Measurements from ENCODE around the gene TNFAIP8L1. TPM values are rescaled to one million over a fixed set of nuclear protein-coding genes. Genes with fewer than 3 reads are reported as not detected.

The TNFAIP8L1 gene
- polyA plus RNA-seq, 2 donors: 4.2 to 4.7 TPM

DNA sequence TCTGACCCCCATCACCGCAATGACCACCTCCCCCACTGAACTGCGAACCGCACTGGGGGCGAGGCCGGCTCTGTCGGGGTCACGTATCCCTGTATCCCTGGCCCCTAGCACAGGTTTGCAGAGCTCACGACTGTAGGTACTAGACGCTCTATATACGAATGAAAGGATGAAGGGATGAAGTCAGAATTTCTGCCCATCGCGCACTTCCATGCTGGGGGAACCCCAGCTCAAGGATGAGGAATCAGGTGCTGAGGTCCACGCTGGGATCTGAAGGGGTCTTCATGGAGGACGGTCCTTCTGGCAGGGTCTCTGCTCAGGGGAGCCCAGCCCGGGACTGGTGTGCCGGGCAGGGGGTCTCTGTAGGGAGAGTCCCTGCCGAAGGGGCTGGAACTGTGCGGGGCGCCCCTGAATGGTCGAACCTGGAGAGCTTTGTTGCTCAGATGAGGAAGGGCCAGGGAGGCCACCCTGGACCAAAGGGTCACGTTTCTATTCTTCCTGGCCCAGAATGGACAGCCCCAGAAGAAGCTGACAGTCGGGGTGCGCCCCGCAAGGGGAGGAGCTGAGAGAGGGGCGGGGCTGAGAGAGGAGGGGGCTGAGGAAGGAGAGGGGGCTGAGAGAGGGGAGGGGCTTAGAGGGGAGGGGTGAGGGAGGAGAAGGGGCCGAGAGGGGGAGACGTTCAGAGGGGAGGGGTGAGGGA is 41.9 kb upstream of the TNFAIP8L1 start:
- 9 to 10% methylated on average over 27 of the region's 27 CpGs for WGBS, 2 donors
- Histone ChIP-seq H3K27me3 (ENCODE audit: control insufficient read depth in 1 of 2, insufficient read depth in 2 of 2, low read length in 2 of 2) (peaks cover 0 to 3% of the 10 kb centered on the region in 2 donors), H3K9me3 (ENCODE audit: control insufficient read depth in 2 of 2, insufficient read depth in 1 of 2, low read depth in 1 of 2, low read length in 1 of 2) (no peaks in the 10 kb centered on the region), H3K27ac (ENCODE audit: low read depth in 2 of 2, low read length in 1 of 2) (no peak overlapping the region), H3K4me3 (ENCODE audit: low read depth in 1 of 2, low read length in 2 of 2) (no peak overlapping the region), H3K36me3 (ENCODE audit: control insufficient read depth in 2 of 2, insufficient read depth in 2 of 2, low read length in 1 of 2) (no peaks in the 10 kb centered on the region), H3K4me1 (ENCODE audit: control insufficient read depth in 2 of 2, insufficient read depth in 2 of 2, low read length in 1 of 2) (peaks cover 0 to 7% of the 10 kb centered on the region in 2 donors)

DNA sequence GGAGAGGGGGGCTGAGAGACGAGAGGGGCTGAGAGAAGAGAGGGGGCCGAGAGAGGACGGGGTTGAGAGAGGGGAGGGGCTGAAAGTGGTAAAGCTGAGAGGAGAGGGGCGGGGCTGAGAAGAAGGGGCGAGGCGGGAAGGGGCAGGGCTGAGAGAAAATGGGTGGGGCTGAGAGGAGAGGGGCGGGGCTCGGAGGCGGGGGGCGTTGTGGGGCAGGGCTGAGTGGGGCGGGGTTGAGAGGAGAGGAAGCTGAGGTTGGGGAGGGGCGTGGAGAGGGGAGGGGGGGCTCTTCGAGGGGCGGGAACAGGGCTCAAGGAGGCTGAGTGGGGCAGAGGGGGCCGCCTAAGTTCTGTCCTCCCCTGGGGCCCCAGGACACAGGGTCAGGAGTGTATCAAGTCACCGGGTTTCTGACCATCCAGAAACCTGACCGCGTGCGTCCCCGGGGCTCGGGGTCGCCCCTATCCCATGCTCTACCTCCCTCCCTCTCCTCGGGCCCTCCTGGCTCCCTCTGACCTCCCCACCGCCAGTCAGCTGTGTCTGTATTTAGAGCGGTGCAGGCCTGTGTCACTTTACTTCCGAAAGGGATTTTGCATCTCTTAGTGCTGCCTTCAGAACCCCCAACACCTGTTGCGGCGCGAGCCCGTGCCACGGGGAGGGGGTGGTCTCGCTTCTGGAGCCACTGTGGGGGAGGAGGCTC is 41.2 kb upstream of the TNFAIP8L1 start:
- 1 to 2% methylated on average over 17 to 32 of the region's 32 CpGs for WGBS, 2 donors
- Histone ChIP-seq H3K36me3 (ENCODE audit: control insufficient read depth in 2 of 2, insufficient read depth in 2 of 2, low read length in 1 of 2) (no peaks in the 10 kb centered on the region), H3K4me1 (ENCODE audit: control insufficient read depth in 2 of 2, insufficient read depth in 2 of 2, low read length in 1 of 2) (peaks cover 0 to 7% of the 10 kb centered on the region in 2 donors), H3K4me3 (ENCODE audit: low read depth in 1 of 2, low read length in 2 of 2) (no peak overlapping the region), H3K27me3 (ENCODE audit: control insufficient read depth in 1 of 2, insufficient read depth in 2 of 2, low read length in 2 of 2) (peaks cover 0 to 3% of the 10 kb centered on the region in 2 donors), H3K27ac (ENCODE audit: low read depth in 2 of 2, low read length in 1 of 2) (no peak overlapping the region), H3K9me3 (ENCODE audit: control insufficient read depth in 2 of 2, insufficient read depth in 1 of 2, low read depth in 1 of 2, low read length in 1 of 2) (no peaks in the 10 kb centered on the region)

DNA sequence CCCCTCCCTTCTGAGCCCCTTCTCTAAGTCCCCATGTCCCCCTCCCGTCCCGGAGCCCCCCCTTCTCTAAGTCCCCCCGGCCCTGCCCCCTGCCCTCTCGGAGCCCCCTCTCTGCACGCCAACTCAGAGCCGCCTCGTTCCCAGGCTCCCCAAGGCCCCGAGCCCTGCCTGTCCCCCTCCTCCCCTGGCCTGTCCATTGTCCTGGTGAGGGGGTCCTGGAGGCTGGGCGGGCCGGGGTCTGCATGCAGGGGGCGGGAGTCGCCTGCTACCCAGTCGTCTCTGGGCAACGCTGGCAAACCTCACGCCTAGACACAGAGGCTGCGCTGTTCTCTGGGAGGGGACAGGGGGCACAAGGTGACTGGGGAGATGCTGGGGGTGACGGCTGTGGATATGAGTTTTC is 40.6 kb upstream of the TNFAIP8L1 start:
- H3K4me1 ChIP-seq (ENCODE audit: control insufficient read depth in 2 of 2, insufficient read depth in 2 of 2, low read length in 1 of 2): peaks cover 0 to 7% of the 10 kb centered on the region in 2 donors
- no peak overlapping the region for H3K4me3 ChIP-seq (ENCODE audit: low read depth in 1 of 2, low read length in 2 of 2)
- no peak overlapping the region for H3K27ac ChIP-seq (ENCODE audit: low read depth in 2 of 2, low read length in 1 of 2)
- H3K36me3 ChIP-seq (ENCODE audit: control insufficient read depth in 2 of 2, insufficient read depth in 2 of 2, low read length in 1 of 2): no peaks in the 10 kb centered on the region
- H3K9me3 ChIP-seq (ENCODE audit: control insufficient read depth in 2 of 2, insufficient read depth in 1 of 2, low read depth in 1 of 2, low read length in 1 of 2): no peaks in the 10 kb centered on the region
- peaks cover 0 to 3% of the 10 kb centered on the region in 2 donors for H3K27me3 ChIP-seq (ENCODE audit: control insufficient read depth in 1 of 2, insufficient read depth in 2 of 2, low read length in 2 of 2)
- 6 to 7% methylated on average over 17 of the region's 17 CpGs for WGBS, 2 donors

GRCh38 chr19:4600082-4600481 is 39.2 kb upstream of the TNFAIP8L1 start:
- H3K36me3 ChIP-seq (ENCODE audit: control insufficient read depth in 2 of 2, insufficient read depth in 2 of 2, low read length in 1 of 2): no peaks in the 10 kb centered on the region
- H3K4me1 ChIP-seq (ENCODE audit: control insufficient read depth in 2 of 2, insufficient read depth in 2 of 2, low read length in 1 of 2): peaks cover 0 to 7% of the 10 kb centered on the region in 2 donors
- peaks cover 0 to 3% of the 10 kb centered on the region in 2 donors for H3K27me3 ChIP-seq (ENCODE audit: control insufficient read depth in 1 of 2, insufficient read depth in 2 of 2, low read length in 2 of 2)
- H3K9me3 ChIP-seq (ENCODE audit: control insufficient read depth in 2 of 2, insufficient read depth in 1 of 2, low read depth in 1 of 2, low read length in 1 of 2): no peaks in the 10 kb centered on the region
- WGBS, 2 donors: 85 to 92% methylated on average over 10 of the region's 10 CpGs
- H3K27ac ChIP-seq (ENCODE audit: low read depth in 2 of 2, low read length in 1 of 2): no peak overlapping the region
- H3K4me3 ChIP-seq (ENCODE audit: low read depth in 1 of 2, low read length in 2 of 2): no peak overlapping the region

DNA sequence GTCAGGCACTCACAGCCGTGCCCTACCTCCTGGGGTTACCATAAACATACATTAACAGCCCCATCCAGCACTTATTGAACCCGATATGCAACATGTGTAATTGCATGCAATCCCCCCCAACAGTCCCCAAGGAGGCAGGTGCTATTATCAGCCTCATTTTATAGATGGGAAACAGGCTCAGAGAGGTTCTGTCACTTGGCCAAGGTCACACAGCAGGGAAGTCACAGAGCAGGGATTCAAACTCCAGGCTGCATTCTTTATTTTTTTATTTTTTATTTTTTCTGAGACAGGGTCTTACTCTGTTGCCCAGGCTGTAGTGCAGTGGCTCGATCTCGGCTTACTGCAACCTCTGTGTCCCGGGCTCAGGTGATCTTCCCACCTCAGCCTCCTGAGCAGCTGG is 38.4 kb upstream of the TNFAIP8L1 start:
- H3K9me3 ChIP-seq (ENCODE audit: control insufficient read depth in 2 of 2, insufficient read depth in 1 of 2, low read depth in 1 of 2, low read length in 1 of 2): no peaks in the 10 kb centered on the region
- 73 to 74% methylated on average over 5 of the region's 5 CpGs for WGBS, 2 donors
- H3K36me3 ChIP-seq (ENCODE audit: control insufficient read depth in 2 of 2, insufficient read depth in 2 of 2, low read length in 1 of 2): no peaks in the 10 kb centered on the region
- peaks cover 0 to 7% of the 10 kb centered on the region in 2 donors for H3K4me1 ChIP-seq (ENCODE audit: control insufficient read depth in 2 of 2, insufficient read depth in 2 of 2, low read length in 1 of 2)
- no peak overlapping the region for H3K27ac ChIP-seq (ENCODE audit: low read depth in 2 of 2, low read length in 1 of 2)
- H3K27me3 ChIP-seq (ENCODE audit: control insufficient read depth in 1 of 2, insufficient read depth in 2 of 2, low read length in 2 of 2): peaks cover 0 to 3% of the 10 kb centered on the region in 2 donors
- no peak overlapping the region for H3K4me3 ChIP-seq (ENCODE audit: low read depth in 1 of 2, low read length in 2 of 2)

DNA sequence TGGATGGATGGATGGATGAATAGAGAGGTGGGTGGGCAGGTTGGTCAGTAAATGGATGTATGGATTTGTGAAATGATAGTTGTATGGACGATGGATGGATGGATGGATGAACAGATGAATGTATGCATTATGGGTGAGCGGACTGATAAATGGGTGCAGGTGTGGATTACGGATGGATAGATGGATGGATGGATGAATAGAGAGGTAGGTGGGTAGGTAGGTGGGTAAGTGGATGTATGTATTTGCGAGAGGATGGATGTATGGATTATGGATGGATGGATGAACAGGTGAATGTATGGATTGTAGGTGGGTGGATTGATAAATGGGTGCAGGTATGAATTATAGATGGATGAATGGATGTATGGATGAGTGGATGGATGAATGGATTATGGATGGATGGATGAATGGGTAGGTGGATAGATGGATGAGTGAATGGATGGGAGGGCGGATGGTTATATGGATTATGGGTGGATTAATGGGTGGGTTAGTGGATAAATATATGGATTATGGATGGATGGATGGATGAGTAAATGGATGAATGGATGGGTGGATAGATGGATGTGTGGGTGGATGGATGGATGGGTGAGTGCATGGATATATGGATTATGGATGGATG is 37.0 kb upstream of the TNFAIP8L1 start:
- Histone ChIP-seq H3K27me3 (ENCODE audit: control insufficient read depth in 1 of 2, insufficient read depth in 2 of 2, low read length in 2 of 2) (peaks cover 0 to 3% of the 10 kb centered on the region in 2 donors), H3K9me3 (ENCODE audit: control insufficient read depth in 2 of 2, insufficient read depth in 1 of 2, low read depth in 1 of 2, low read length in 1 of 2) (no peaks in the 10 kb centered on the region), H3K27ac (ENCODE audit: low read depth in 2 of 2, low read length in 1 of 2) (no peak overlapping the region), H3K4me1 (ENCODE audit: control insufficient read depth in 2 of 2, insufficient read depth in 2 of 2, low read length in 1 of 2) (peaks cover 0 to 5% of the 10 kb centered on the region in 2 donors), H3K36me3 (ENCODE audit: control insufficient read depth in 2 of 2, insufficient read depth in 2 of 2, low read length in 1 of 2) (no peaks in the 10 kb centered on the region), H3K4me3 (ENCODE audit: low read depth in 1 of 2, low read length in 2 of 2) (no peak overlapping the region)
- 90% methylated on average over 5 of the region's 5 CpGs for WGBS, 2 donors

- Histone ChIP-seq H3K4me1 (ENCODE audit: control insufficient read depth in 2 of 2, insufficient read depth in 2 of 2, low read length in 1 of 2) (peaks cover 0 to 3% of the 10 kb centered on the region in 2 donors), H3K36me3 (ENCODE audit: control insufficient read depth in 2 of 2, insufficient read depth in 2 of 2, low read length in 1 of 2) (no peaks in the 10 kb centered on the region), H3K4me3 (ENCODE audit: low read depth in 1 of 2, low read length in 2 of 2) (no peak overlapping the region), H3K27ac (ENCODE audit: low read depth in 2 of 2, low read length in 1 of 2) (no peak overlapping the region), H3K9me3 (ENCODE audit: control insufficient read depth in 2 of 2, insufficient read depth in 1 of 2, low read depth in 1 of 2, low read length in 1 of 2) (no peaks in the 10 kb centered on the region), H3K27me3 (ENCODE audit: control insufficient read depth in 1 of 2, insufficient read depth in 2 of 2, low read length in 2 of 2) (peaks cover 0 to 3% of the 10 kb centered on the region in 2 donors)
- WGBS, 2 donors: 84 to 96% methylated on average over 1 of the region's 1 CpG
Observed at GRCh38 chr19:4602915-4603314, 36.4 kb upstream of the TNFAIP8L1 start.

GRCh38 chr19:4604912-4605311 is 34.4 kb upstream of the TNFAIP8L1 start:
- Histone ChIP-seq H3K27ac (ENCODE audit: low read depth in 2 of 2, low read length in 1 of 2) (no peak overlapping the region), H3K4me1 (ENCODE audit: control insufficient read depth in 2 of 2, insufficient read depth in 2 of 2, low read length in 1 of 2) (no peaks in the 10 kb centered on the region), H3K4me3 (ENCODE audit: low read depth in 1 of 2, low read length in 2 of 2) (no peak overlapping the region), H3K27me3 (ENCODE audit: control insufficient read depth in 1 of 2, insufficient read depth in 2 of 2, low read length in 2 of 2) (no peaks in the 10 kb centered on the region), H3K36me3 (ENCODE audit: control insufficient read depth in 2 of 2, insufficient read depth in 2 of 2, low read length in 1 of 2) (no peaks in the 10 kb centered on the region), H3K9me3 (ENCODE audit: control insufficient read depth in 2 of 2, insufficient read depth in 1 of 2, low read depth in 1 of 2, low read length in 1 of 2) (no peaks in the 10 kb centered on the region)
- 68 to 77% methylated on average over 6 of the region's 6 CpGs for WGBS, 2 donors

- WGBS, 2 donors: 74 to 75% methylated on average over 5 of the region's 5 CpGs
- Histone ChIP-seq H3K27me3 (ENCODE audit: control insufficient read depth in 1 of 2, insufficient read depth in 2 of 2, low read length in 2 of 2) (no peaks in the 10 kb centered on the region), H3K4me3 (ENCODE audit: low read depth in 1 of 2, low read length in 2 of 2) (no peak overlapping the region)
Observed at GRCh38 chr19:4606181-4606580, 33.1 kb upstream of the TNFAIP8L1 start.

More at GRCh38 chr19:4606181-4606580, 33.1 kb upstream of the TNFAIP8L1 start:
- H3K27ac ChIP-seq (ENCODE audit: low read depth in 2 of 2, low read length in 1 of 2): no peak overlapping the region
- no peaks in the 10 kb centered on the region for H3K4me1 ChIP-seq (ENCODE audit: control insufficient read depth in 2 of 2, insufficient read depth in 2 of 2, low read length in 1 of 2)
- no peaks in the 10 kb centered on the region for H3K9me3 ChIP-seq (ENCODE audit: control insufficient read depth in 2 of 2, insufficient read depth in 1 of 2, low read depth in 1 of 2, low read length in 1 of 2)
- H3K36me3 ChIP-seq (ENCODE audit: control insufficient read depth in 2 of 2, insufficient read depth in 2 of 2, low read length in 1 of 2): no peaks in the 10 kb centered on the region
